ENCODE results near the gene DOCK3. TPM values are rescaled to one million over a fixed set of nuclear protein-coding genes. Genes with fewer than 3 reads are reported as not detected.

The DOCK3 gene
- total RNA-seq, 8 experiments from 2014 or later: 1.0 to 17.3 (median 9.7) TPM

DNA sequence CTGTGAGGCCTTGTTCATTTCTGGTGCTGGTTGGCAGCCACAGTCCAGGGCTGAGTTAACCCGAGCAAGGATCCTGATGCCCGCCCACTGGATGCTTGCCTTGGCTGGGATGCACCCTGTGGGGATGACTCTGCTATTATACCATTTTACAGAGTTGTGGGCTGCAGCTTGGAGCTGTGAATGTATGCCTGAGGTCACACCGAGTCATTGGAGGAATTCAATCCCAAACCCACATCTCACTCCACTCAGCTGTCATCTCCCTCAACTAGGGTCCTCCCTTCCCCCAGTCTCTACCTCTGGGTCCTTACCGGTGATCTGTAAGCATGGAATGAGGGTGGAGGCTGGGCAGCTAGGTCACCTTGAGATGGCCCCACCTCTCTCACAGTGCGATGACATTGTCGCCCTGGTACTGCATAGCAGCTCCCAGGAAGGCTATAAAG lies 35.7 kb upstream of the DOCK3 start:
- in situ Hi-C loops (cut with MboI; ENCODE audit: low pct_unique_long_range_greater_than_20kb in 2 of 9, low sequenced_read_pairs in 9 of 9, unreplicated experiment in 9 of 9): no loop called here
- 80 to 100% (median 82%) methylated on average over 1 to 4 of the region's 6 CpGs; no CpG with 5 or more reads in 6 of the 10 experiments for WGBS, 10 experiments

DNA sequence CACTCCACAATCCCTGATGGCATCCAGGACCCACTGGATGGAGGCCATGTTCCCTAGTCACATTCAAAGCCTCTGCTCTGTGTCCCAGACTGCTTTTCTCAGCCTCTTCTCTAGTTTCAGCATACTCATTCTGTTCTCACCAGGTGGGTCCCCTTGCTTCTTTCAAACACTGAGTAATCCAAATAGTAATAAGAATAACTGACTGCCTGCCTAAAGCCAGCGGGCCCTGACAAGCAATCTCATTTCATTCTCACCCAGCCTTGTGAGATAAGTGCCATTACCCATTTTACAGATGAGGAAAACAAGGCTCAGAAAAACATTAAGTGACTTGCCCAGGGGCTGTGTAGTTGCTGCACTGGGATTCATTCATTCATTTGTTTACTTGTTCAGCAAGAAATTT lies 32.3 kb upstream of the DOCK3 start:
- peaks cover 0 to under 1% of the 10 kb centered on the region in 2 donors for H3K4me1 ChIP-seq (replicated peaks in 1 of 2)
- no peak for ATAC-seq (replicated peaks in 6 of 8)
- WGBS, 10 experiments: 80 to 100% (median 100%) methylated on average over 1 of the region's 1 CpG; no CpG with 5 or more reads in 5 of the 10 experiments
- in situ Hi-C loops (cut with MboI; ENCODE audit: low pct_unique_long_range_greater_than_20kb in 2 of 9, low sequenced_read_pairs in 9 of 9, unreplicated experiment in 9 of 9): no loop called here
- H3K4me3 ChIP-seq: no peak overlapping the region
- H3K27ac ChIP-seq: no peak overlapping the region

More for the DNA sequence above, 35.7 kb upstream of the DOCK3 start:
- H3K27ac ChIP-seq: no peak overlapping the region
- ATAC-seq (replicated peaks in 6 of 8): peak in 2 of 8 experiments; percentile 95
- no peak overlapping the region for H3K4me3 ChIP-seq
- peaks cover 0 to 9% of the 10 kb centered on the region in 2 donors for H3K4me1 ChIP-seq (replicated peaks in 1 of 2)

DNA sequence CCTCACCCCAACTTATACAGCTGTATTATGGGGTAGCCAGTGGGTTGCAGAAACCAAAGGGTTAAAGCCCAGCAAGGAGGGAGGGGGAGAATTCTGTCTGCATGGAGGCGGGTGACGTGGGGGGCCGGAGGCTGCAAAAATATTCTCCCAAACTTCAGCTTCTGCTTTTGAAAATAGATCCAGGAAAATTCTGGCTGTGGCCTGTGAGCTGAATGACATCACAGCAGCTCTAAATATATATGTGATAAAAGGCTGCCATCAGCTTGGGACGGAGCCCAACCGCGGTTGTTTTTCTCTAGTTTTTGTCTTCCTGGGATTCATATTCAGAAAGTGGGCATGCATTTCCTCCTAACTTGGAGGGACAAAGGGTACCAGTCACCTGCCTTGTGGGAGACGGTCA lies 30.2 kb upstream of the DOCK3 start:
- Histone ChIP-seq H3K27ac (no peak overlapping the region), H3K4me1 (replicated peaks in 1 of 2) (peaks cover 20 to 21% of the 10 kb centered on the region in 2 donors), H3K4me3 (no peak overlapping the region)
- in situ Hi-C loops (cut with MboI; ENCODE audit: low pct_unique_long_range_greater_than_20kb in 2 of 9, low sequenced_read_pairs in 9 of 9, unreplicated experiment in 9 of 9): no loop called here
- no peak for ATAC-seq (replicated peaks in 6 of 8)
- 0 to 100% (median 87%) methylated on average over 1 to 4 of the region's 7 CpGs; no CpG with 5 or more reads in 4 of the 10 experiments for WGBS, 10 experiments

DNA sequence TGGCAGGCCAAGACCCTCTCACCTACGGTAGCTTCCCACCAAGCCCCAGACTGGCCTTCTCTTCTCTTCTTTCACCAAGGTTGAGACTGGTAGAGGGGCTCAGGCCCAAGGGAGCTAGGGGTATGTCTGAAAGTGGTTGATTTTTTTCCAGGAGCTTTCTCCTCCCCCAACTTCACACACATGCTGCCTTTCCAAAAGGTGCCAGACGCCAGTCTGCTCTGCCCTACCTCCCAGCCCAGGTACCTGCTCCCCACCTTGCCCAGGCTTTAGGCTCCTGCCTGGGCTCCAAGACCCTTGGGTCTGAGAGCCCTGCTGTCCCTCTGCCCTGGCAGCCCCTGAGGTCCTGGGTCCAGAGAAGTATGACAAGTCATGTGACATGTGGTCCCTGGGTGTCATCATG lies 29.3 kb upstream of the DOCK3 start:
- H3K4me3 ChIP-seq: no peak overlapping the region
- H3K4me1 ChIP-seq (replicated peaks in 1 of 2): peaks cover 22 to 23% of the 10 kb centered on the region in 2 donors
- WGBS, 10 experiments: 100% methylated on average over 1 of the region's 2 CpGs; no CpG with 5 or more reads in 7 of the 10 experiments
- H3K27ac ChIP-seq: no peak overlapping the region
- in situ Hi-C loops (cut with MboI; ENCODE audit: low pct_unique_long_range_greater_than_20kb in 2 of 9, low sequenced_read_pairs in 9 of 9, unreplicated experiment in 9 of 9): no loop called here
- ATAC-seq (replicated peaks in 6 of 8): no peak

DNA sequence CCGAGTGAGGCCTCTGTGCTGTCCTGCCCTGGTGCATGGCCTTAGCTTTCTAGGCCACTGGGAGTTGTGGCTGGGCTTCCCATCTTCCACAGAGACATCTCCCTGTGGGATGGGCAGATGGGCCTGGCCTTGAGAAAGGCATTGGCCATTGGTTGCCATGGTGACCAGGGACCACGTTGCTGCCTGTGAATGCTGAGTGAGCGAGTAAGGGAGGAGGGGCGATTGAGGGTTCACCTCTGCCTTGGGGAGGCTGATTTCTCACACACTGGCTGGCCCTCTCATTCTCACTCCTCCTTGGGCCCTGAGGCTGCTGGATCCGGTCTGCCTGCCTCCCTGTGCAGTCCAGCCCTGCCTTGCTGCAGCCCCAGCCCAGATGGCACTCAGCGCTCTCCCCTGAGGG lies 26.4 kb upstream of the DOCK3 start:
- H3K4me3 ChIP-seq: no peak overlapping the region
- H3K4me1 ChIP-seq (replicated peaks in 1 of 2): peaks cover 25 to 34% of the 10 kb centered on the region in 2 donors
- peak overlapping the region; percentile 84 to 92 for H3K27ac ChIP-seq
- WGBS, 10 experiments: 15 to 100% (median 88%) methylated on average over 1 to 4 of the region's 6 CpGs; no CpG with 5 or more reads in 4 of the 10 experiments
- in situ Hi-C loops (cut with MboI; ENCODE audit: low pct_unique_long_range_greater_than_20kb in 2 of 9, low sequenced_read_pairs in 9 of 9, unreplicated experiment in 9 of 9): no loop called here
- ATAC-seq (replicated peaks in 6 of 8): peak in 7 of 8 experiments; percentile 39 to 97 (median 94)

DNA sequence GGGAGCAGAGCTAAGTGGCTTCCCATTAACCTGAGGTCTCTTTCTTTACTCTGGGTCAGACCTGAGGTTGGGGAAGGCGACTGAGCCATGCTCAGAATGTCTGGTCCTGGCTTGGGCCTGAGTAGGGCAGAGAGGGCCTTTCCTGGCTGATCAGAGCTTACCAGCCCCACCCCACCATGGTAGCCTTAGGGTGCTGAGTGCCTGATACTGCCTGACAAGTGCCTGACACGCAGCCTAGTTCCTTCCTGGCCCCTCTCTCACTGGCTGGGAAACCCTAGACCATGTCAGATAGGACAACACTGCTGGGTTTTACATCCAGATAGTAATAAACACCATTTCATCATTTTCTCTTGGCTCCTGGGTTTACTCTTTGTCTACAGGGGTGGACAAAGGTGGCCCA lies 25.8 kb upstream of the DOCK3 start:
- in situ Hi-C loops (cut with MboI; ENCODE audit: low pct_unique_long_range_greater_than_20kb in 2 of 9, low sequenced_read_pairs in 9 of 9, unreplicated experiment in 9 of 9): no loop called here
- peak overlapping the region; percentile 84 to 92 for H3K27ac ChIP-seq

DNA sequence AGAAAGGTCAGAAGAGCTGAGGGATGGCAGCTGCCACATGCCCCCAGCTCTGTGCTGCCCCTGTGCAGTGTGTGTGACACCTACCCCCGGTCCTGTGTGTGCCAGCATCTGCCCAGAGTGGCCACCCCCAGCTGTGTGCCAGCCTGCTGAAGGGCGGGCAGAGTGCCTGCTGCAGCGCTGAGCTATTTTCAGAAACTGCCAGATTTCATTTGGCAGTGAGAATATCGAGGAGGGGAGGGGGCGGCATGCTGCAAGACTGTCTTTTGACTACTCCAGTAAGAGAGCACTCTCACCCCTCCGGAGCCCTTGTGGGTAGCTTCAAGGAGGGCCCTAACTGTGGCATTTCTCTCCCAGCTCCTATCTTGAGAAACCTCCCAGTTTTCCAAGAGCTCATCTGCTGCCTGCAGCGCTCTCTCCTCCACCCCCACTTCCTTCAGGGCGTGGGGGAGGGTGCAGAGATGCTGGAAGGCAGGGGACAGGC lies 25.2 kb upstream of the DOCK3 start:
- in situ Hi-C loops (cut with MboI; ENCODE audit: low pct_unique_long_range_greater_than_20kb in 2 of 9, low sequenced_read_pairs in 9 of 9, unreplicated experiment in 9 of 9): no loop called here
- peak overlapping the region; percentile 84 to 92 for H3K27ac ChIP-seq
- no peak for ATAC-seq (replicated peaks in 6 of 8)
- WGBS, 10 experiments: 50 to 100% (median 100%) methylated on average over 1 to 2 of the region's 8 CpGs; no CpG with 5 or more reads in 4 of the 10 experiments
- no peak overlapping the region for H3K4me3 ChIP-seq
- peaks cover 25 to 34% of the 10 kb centered on the region in 2 donors for H3K4me1 ChIP-seq (replicated peaks in 1 of 2)

More for the DNA sequence above, 25.8 kb upstream of the DOCK3 start:
- no peak for ATAC-seq (replicated peaks in 6 of 8)
- Histone ChIP-seq H3K4me1 (replicated peaks in 1 of 2) (peaks cover 25 to 34% of the 10 kb centered on the region in 2 donors), H3K4me3 (no peak overlapping the region)
- WGBS, 10 experiments: 92 to 100% (median 100%) methylated on average over 1 to 2 of the region's 2 CpGs; no CpG with 5 or more reads in 7 of the 10 experiments

DNA sequence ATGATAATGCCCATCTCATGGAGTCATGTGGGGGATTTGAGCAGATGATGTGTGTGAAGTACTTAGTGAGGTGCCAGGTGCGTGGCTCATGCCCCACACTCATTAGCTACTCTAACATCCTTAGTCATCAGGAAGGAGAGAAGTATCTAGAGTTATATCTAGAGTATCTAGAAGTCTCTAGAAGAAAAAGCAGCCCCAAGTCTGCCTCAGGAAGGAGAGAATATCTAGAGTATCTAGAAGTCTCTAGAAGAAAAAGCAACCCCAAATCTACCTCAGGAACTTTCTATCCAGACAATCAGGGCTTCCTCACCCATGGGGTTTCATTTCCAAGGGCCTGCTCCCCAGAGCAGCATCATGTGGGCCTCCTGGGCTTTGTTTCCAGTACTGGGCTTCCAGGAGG lies 24.7 kb upstream of the DOCK3 start:
- in situ Hi-C loops (cut with MboI; ENCODE audit: low pct_unique_long_range_greater_than_20kb in 2 of 9, low sequenced_read_pairs in 9 of 9, unreplicated experiment in 9 of 9): loop anchor here in 1 of 9 experiments (25.0 kb wide), 1 partner anchor 712 kb away; no protein-coding TSS in a partner anchor
- peaks cover 25 to 34% of the 10 kb centered on the region in 2 donors for H3K4me1 ChIP-seq (replicated peaks in 1 of 2)
- ATAC-seq (replicated peaks in 6 of 8): no peak
- no peak overlapping the region for H3K27ac ChIP-seq
- 100% methylated on average over 1 of the region's 1 CpG; no CpG with 5 or more reads in 5 of the 10 experiments for WGBS, 10 experiments
- no peak overlapping the region for H3K4me3 ChIP-seq

DNA sequence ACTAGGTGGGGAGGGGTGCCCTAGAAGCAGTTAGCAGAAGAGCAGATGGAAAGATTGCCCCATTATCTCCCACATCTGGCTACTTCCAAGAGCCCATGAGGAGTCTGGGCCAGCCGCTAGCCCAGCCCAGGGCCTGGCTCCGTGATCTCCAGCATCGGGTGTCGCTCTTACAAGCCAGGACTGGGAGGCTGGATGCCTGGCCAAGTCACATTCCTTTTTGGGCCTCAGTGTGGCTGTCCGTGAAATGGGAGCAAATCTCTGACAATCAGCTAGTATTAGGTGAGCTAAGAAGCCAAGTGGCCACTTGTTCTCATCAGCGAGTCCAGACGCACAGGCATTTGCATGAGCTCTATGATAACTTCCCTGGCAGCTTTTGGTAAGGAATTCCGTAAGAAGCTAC lies 23.3 kb upstream of the DOCK3 start:
- H3K4me1 ChIP-seq (replicated peaks in 1 of 2): peaks cover 25 to 34% of the 10 kb centered on the region in 2 donors
- in situ Hi-C loops (cut with MboI; ENCODE audit: low pct_unique_long_range_greater_than_20kb in 2 of 9, low sequenced_read_pairs in 9 of 9, unreplicated experiment in 9 of 9): loop anchor here in 1 of 9 experiments (25.0 kb wide), 1 partner anchor 711 kb away; no protein-coding TSS in a partner anchor
- ATAC-seq (replicated peaks in 6 of 8): peak in 2 of 8 experiments; percentile 28 to 29
- H3K4me3 ChIP-seq: no peak overlapping the region
- WGBS, 10 experiments: 68 to 100% (median 85%) methylated on average over 1 to 8 of the region's 8 CpGs; no CpG with 5 or more reads in 4 of the 10 experiments
- no peak overlapping the region for H3K27ac ChIP-seq

DNA sequence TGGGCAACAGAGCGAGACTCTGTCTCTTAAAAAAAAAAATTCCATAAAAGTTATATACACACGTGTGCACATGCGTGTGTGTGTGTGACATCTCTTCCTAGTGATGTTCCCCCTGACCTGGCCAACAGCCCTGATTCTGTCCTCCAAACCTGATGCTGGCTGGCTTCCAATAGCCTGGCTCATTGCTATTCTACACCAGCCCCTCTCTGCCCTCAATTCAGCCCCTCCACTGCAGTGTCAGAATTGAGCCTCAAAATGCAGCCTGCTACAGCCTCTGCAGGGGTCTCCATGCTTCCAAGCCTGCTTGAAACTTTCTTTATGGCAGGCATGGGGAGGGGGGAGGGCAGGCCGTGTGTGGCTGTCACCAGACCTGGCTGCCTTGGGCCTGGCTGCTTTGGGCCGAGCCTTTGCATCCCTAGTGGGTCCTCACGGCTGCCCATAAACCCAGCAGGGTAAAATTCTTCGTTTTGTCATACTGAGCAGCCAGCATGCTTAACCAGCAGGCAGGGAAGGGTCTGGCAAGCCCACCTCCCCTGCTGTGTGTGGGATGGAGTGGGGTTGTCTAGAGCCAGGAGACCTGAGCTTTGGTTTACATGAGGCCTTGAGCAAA lies 22.7 kb upstream of the DOCK3 start:
- no peak overlapping the region for H3K27ac ChIP-seq
- in situ Hi-C loops (cut with MboI; ENCODE audit: low pct_unique_long_range_greater_than_20kb in 2 of 9, low sequenced_read_pairs in 9 of 9, unreplicated experiment in 9 of 9): loop anchor here in 1 of 9 experiments (25.0 kb wide), 1 partner anchor 710 kb away; no protein-coding TSS in a partner anchor
- no peak overlapping the region for H3K4me3 ChIP-seq
- H3K4me1 ChIP-seq (replicated peaks in 1 of 2): peaks cover 25 to 34% of the 10 kb centered on the region in 2 donors
- WGBS, 10 experiments: 40 to 90% (median 66%) methylated on average over 2 to 4 of the region's 7 CpGs; no CpG with 5 or more reads in 6 of the 10 experiments
- ATAC-seq (replicated peaks in 6 of 8): peak in 2 of 8 experiments; percentile 4 to 27

DNA sequence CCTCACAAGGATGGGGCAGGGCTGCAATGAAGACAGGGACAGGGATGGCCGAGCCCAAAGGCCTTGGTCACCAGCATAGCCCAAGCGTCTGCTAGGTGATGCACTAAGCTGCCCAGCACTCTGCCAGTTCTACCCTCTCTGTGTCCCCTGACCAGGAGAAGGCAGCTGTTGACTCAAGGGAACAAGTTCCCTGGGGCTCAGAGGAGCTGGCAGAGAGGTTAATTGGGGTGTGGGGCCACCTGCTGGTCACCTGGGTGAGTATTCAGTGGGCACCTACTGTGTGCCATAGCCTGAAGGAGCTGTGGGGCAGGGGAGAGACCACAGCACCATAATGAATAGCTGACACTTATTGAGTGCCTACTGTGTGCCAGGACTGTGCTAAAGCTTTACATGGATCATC lies 22.0 kb upstream of the DOCK3 start:
- WGBS, 10 experiments: 61 to 80% (median 67%) methylated on average over 1 to 2 of the region's 2 CpGs; no CpG with 5 or more reads in 7 of the 10 experiments
- Histone ChIP-seq H3K4me3 (no peak overlapping the region), H3K27ac (no peak overlapping the region), H3K4me1 (replicated peaks in 1 of 2) (peaks cover 22 to 31% of the 10 kb centered on the region in 2 donors)
- ATAC-seq (replicated peaks in 6 of 8): peak in 3 of 8 experiments; percentile 11 to 46 (median 33)
- in situ Hi-C loops (cut with MboI; ENCODE audit: low pct_unique_long_range_greater_than_20kb in 2 of 9, low sequenced_read_pairs in 9 of 9, unreplicated experiment in 9 of 9): loop anchor here in 1 of 9 experiments (25.0 kb wide), 1 partner anchor 710 kb away; no protein-coding TSS in a partner anchor

DNA sequence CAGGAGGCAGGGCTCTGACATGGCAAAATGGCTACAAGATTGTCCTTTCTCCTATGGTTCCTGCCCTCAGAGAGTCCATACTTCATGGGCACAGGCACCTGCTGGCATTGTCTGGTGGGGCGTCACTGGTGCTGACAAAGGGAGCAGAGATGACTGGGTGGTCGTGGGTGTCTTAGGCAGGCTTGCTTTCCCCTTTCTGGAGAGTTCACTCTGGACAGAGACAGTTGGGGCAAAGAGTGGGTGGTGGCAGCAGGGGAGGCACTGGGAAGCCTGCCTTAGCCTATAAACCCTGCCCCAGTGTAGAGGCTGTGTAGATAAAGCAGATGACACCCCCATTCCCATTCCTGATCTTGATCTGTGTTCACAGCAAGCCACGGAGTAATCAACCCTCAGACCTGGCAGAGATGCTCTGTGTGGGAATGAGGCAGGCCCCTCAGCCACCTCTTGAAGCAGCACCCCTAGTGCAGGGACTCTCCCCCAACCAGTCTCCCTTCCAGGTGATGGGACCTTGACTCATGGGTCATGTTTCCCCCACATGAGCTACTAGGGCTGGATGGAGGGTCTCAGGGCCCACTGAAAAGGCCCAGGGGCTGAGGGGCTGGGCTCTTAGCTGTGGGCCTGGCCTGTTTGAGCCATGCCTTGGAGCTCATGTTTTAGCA lies 20.7 kb upstream of the DOCK3 start:
- 40 to 100% (median 80%) methylated on average over 1 of the region's 3 CpGs; no CpG with 5 or more reads in 4 of the 10 experiments for WGBS, 10 experiments
- in situ Hi-C loops (cut with MboI; ENCODE audit: low pct_unique_long_range_greater_than_20kb in 2 of 9, low sequenced_read_pairs in 9 of 9, unreplicated experiment in 9 of 9): loop anchor here in 1 of 9 experiments (25.0 kb wide), 1 partner anchor 708 kb away; no protein-coding TSS in a partner anchor
- H3K27ac ChIP-seq: no peak overlapping the region
- H3K4me3 ChIP-seq: no peak overlapping the region
- peaks cover 9 to 19% of the 10 kb centered on the region in 2 donors for H3K4me1 ChIP-seq (replicated peaks in 1 of 2)
- ATAC-seq (replicated peaks in 6 of 8): no peak
